Measurements from ENCODE around the gene BDH2.

The BDH2 gene

GRCh38 chr4:103089481-103089880, 10.2 kb downstream of the BDH2 start:
- DNase-seq: no peak

- DNase-seq: no peak
These were observed 13.1 kb downstream of the BDH2 start for GRCh38 chr4:103086551-103086950.

DNA sequence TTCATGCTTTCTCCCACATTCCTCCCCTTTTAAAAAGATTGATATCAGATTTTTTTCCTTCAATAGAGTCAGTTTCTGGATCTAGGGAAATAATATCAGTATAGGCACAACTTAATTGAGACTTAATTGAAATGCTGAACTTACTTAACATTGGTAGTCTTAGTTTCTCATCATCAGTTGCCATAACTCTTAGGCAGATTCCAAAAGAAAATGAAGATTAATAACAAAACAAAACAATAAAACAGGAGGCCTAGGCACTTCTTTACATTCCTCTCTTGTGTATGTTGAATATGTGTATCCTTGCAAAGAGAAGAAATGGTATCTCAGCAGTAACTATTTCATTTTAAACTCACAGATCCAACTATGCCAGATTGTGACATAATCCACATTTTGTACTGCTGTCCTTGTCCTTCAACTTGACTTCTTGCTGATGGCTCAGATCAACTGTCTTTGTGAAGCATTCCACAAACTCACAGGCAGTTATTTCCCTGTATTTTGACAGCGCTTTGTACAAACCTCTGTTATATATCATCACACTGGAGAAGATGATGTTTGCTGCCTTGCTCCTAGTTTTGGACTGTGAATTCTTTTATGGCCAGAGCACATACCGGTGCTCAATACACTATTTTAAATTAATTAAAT, 14.0 kb downstream of the BDH2 start:
- no peak for DNase-seq

- no peak for DNase-seq
These were observed 20.0 kb downstream of the BDH2 start for GRCh38 chr4:103079621-103080020.

- no peak for DNase-seq
These were observed 22.8 kb downstream of the BDH2 start, which contains the start of gene SLC9B2 for GRCh38 chr4:103076747-103077347. TSS of gene SLC9B2 (minus strand) at chr4:103076761. CDS start at chr4:103067550, 9,211 bp downstream.

DNA sequence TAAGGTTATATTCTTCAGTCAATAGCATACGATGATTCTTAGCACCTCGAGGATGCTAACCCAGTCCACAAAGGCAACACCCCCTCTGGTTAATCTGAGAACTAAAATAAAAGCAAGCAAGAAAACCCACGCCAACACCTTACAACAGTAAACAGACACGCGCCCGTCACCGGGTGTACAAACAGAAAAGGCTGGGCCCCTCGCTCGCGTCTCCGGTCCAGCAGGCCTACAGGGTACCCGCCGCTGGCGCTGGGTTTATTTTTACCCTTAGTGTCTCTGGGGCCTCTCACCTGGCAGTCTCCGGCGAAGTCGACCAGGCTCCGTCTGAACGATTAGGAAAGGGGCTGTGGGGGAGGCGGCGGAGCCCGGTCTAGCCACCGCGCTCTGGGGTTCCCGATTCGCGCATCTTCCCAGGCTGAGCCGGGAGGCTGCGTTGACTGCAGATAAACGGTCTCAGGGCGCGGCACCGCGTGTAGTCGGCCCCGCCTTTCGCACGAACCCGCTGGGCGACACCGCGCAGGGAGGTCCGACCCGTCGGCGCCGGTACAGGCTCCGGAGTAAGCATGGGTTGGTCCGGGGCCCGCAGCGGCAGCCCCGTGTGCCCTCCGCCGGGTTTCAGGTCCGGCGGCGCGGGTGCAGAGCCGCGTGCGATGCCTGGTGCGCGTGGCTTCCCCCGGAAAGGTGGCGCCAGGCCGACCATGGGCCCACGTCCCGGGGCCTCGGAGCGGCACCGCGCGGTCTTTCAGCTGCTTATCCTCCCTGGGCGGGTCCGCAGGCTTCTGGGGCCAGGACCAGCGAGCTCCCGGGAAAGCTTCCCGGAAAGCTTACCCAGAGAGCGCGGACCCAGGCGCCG, 23.5 kb downstream of the BDH2 start:
- peak; percentile 94 for DNase-seq

DNA sequence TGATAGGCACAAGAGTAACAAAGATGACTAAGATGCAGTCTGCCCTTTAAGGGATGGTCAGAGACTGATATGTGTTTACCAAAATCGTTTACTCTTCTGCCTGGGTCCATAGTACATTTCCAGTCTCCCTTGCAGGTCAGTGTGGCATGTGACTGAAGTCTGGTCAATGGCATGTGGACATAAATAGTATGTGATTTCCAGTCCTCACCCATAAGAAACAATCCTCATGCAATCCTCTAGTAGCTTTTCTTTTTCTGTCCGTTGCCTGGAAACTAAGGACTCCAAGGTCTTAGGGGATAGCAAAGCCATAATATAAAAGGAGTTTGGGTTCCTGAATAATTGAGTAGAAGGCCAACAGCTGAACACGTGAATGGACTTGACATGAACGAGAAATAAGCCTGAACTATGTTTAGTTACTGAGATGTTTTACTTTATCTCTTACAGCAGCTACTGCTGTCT, 24.2 kb downstream of the BDH2 start:
- no peak for DNase-seq

DNA sequence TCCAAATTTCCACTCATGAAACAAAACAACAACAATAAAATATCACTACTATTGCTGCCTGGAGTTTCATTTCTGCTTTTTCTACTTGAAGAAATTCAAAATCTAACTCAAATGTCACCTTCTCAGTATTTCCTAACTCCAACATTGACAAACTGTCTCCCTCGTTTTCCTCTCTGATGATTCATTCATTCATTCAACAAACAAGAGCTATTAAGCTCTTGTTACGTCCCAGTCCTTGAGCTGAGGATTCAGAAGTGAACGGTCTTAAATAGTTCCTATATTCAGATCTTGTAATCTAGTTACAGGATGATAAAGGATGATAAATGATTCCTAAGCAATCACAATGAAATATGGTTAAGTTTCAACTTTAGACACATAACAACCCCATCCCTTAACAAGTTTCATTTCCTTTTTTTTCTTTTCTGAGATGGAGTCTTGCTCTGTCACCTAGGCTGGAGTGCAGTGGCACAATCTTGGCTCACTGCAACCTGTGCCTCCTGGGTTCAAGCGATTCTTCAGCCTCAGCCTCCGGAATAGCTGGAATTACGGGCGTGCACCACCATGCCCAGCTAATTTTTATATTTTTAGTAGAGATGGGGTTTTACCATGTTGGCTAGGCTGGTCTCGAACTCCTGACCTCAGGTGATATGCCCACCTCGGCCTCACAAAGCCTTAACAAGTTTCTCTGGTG, 24.7 kb downstream of the BDH2 start:
- no peak for DNase-seq

GRCh38 chr4:103073792-103074438, 25.7 kb downstream of the BDH2 start:
- no peak for DNase-seq

- no peak for DNase-seq
These were observed 31.6 kb downstream of the BDH2 start for GRCh38 chr4:103067841-103068547.

- no peak for DNase-seq
These were observed 39.0 kb downstream of the BDH2 start for GRCh38 chr4:103060453-103061148.

DNA sequence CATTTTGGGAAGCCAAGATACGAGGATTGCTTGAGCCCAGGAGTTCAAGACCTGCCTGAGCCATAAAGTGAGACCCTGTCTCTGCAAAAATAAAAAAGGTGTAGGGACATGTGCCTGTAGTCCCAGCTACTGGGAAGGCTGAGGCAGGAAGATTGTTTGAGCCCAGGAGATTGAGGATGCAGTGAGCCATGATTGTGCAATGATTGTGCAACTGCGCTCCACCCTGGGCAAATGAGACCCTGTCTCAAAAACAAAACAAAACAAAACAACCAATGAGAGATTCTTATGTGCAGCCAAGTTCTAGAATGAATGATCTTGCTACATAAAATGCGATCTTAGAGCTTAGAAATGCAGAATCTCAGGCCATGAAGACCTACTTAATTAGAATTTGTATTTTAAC, 45.6 kb downstream of the BDH2 start:
- DNase-seq: no peak

DNA sequence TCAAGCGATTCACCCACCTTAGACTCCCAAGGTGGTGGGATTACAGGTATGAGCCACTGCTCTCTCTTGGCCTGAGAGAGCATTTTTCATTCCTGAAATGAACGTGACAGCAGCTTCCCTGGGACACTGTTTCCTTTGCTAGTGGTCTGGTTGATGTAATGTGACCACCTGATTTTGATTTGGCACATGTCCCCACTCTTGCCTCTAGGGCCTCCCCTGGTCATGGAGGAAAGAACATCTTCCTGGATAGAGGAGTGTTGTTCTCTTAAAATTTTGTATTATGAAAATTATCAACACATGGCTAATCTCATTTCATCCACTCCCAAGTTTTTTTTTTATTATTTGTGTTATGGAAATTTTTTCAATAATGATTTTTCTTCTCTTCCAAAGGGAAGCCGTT, 46.9 kb downstream of the BDH2 start:
- no peak for DNase-seq

DNA sequence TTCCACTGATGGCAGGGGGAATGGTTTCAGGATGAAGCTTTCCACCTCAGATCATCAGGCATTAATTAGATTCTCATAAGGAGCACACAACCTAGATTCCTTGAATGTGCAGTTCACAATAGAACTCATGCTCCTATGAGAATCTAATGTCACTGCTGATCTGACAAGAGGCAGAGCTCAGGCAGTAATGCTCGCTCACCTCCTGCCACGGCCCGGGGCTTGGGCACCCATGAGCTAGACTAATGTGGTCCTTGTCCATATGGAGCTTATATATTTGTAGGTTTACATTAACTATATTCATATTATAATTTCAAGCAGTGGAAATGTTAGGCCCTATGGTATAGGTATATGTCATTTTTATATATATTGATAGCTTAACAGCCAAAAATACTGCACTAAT, 47.5 kb downstream of the BDH2 start:
- DNase-seq: no peak

- DNase-seq: no peak
These were observed 48.7 kb downstream of the BDH2 start for GRCh38 chr4:103050736-103051436.

GRCh38 chr4:103046416-103047290, 53.0 kb downstream of the BDH2 start:
- DNase-seq: peak; percentile 4

- DNase-seq: no peak
These were observed 55.5 kb downstream of the BDH2 start for GRCh38 chr4:103044183-103044582.

DNA sequence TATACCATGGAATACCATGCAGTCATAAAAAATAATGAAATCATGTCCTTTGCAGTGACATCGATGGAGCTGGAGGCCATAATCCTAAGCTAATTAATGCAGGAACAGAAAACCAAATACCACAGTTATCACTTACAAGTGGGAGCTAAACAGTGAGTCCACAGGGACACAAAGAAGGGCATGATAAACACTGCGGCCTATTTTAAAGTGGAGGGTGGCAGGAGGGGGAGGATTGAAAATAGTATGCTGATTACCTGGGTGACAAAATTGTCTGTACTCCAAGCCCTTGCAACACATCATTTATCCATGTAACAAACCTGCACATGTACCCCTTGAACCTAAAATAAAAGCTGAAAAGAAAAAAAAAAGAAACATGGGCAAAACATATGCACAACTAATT, 63.5 kb downstream of the BDH2 start:
- DNase-seq: no peak

- DNase-seq: no peak
These were observed 67.1 kb downstream of the BDH2 start for GRCh38 chr4:103032574-103032973.

Measured in right kidney (tissue), 1 donor.